HG03521 (cell line): ENCODE results near the gene KLHL29.

Source experiments
- ATAC-seq: cut with Tn5 transposase; IDR thresholded peaks from one replicate; pipeline ENCODE4 v1.9.1; 2021; ENCODE audit warnings: mild to moderate bottlenecking, moderate library complexity; ENCODE audit not compliant: unreplicated experiment

The KLHL29 gene

GRCh38 chr2:23526114-23526513 lies 141.1 kb downstream of the KLHL29 start:
- no peak for ATAC-seq

DNA sequence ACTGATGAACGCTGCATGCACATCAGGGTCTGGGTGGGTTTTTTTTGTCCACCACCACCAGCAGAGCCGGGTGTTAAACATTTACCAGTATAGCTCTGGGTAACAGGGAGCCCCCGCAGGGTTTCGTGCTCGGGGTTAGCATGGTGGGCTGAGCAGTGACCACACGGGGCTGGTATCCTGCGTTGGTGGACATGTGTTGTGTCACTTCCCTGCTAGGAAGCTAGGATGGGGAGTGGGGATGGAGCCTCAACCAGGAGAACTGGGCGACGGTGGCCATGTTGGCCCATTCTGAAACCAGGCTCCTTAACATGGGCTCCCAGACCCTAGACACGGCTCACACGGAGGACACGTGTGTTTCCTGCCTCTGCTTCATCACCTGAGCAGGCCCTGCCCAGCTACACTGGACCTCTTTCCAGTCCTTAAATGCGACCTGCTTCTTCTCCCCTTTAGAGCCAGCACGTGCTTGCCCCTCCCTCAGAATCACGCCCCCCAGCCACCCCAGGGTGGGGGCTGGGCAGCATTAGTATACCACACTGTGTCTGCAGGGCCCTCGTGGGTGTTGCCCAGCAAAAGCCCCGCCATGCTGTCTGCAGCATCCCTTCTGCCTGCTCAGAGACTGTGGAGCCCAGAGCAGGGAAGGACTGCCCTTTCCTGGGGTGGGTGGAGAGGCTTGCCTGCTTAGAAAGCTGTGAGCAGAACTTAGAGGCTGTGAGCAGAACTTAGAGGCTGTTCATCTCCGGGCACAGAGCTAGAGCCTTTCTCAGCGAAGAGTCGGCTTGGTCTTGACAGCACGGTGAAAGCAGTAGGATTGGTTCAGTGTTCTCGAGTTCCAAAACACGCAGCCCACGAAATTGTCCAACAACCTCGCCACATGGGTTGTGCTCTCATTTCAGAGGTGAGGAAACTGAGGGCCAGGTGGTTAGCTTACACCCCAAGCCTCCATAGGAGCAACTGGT lies 142.1 kb downstream of the KLHL29 start:
- ATAC-seq, result no peak

DNA sequence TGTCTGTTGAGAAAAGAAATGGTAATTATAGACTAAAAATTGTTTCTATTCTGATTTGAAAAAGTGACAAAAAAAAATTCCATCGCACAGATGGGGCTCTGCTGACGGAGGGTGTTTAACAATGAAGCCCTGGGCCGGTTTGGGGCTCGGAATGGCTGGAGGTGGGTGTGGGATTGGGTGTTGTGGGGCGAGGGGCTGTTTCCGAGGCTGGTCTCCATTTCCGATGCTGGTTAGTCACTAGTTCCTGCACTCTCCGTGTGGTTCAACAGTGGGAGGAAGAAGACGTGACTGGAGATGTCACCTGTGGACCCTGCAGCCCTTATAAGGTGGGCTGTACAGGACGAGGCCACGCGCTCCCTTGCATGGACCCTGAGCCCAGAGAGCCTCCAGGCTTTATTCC lies 143.2 kb downstream of the KLHL29 start:
- no peak for ATAC-seq

DNA sequence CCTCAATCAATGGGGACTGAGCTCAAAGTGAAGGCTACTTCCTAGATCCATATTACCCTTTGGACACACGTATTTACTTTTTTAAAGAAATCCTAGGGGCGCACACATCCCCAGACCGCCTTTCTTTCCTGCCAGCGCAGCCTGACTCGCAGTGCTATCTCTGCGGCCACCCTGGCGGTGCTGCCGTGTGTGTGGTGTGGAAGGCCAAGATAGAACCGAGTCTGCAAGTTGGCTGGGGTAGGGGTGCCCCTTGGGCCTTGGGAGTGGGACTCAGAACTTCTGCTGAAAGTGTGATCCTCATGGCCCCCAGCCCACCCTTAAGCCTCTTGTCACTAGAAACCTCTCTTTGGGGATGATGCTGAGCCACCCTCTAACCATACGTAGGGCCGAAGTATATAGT lies 143.7 kb downstream of the KLHL29 start:
- no peak for ATAC-seq

GRCh38 chr2:23529659-23530058 lies 144.7 kb downstream of the KLHL29 start:
- ATAC-seq, result no peak

DNA sequence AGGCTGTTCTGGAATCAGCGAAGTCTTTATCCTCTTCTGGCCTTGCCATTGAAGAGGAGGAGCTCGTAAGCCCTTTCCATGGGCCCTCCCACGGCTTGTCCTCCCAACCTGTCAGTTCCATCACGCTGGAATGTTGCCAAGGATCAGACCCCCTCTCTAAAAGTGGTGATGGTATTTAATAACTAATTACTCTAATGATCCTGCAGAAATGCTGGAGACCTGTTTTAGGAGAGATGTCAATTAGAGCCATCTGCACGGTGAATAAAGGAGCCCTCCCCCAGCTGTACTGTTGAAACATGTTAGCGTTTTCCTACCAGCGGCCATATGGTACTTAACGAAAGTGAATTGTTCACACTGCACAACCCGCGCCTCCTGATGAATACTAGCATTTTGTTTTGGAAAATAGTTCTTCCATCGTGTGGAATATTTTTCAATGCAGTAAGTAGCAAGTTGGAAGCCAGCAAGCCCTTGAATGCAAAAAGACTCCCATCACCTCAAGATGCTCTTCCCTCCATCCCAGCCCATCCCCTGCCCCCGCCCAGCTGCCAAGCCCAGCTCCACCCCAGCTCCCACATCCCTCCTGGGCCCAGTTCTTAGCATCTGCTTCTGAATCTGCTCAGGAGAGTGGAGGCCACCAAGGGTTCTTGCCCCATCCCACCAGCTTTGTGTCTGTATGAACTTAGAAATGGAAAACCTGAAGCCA lies 145.4 kb downstream of the KLHL29 start:
- ATAC-seq, result no peak

- no peak for ATAC-seq
These were observed 145.9 kb downstream of the KLHL29 start for GRCh38 chr2:23530909-23531276.

- ATAC-seq, result no peak
These were observed 146.3 kb downstream of the KLHL29 start for GRCh38 chr2:23531280-23531679.

- no peak for ATAC-seq
These were observed 146.9 kb downstream of the KLHL29 start for GRCh38 chr2:23531881-23532280.

GRCh38 chr2:23532391-23533337 lies 147.7 kb downstream of the KLHL29 start:
- ATAC-seq, result peak; percentile 62

GRCh38 chr2:23533338-23533695 lies 148.3 kb downstream of the KLHL29 start:
- ATAC-seq, result no peak

GRCh38 chr2:23534771-23535170 lies 149.8 kb downstream of the KLHL29 start:
- no peak for ATAC-seq

DNA sequence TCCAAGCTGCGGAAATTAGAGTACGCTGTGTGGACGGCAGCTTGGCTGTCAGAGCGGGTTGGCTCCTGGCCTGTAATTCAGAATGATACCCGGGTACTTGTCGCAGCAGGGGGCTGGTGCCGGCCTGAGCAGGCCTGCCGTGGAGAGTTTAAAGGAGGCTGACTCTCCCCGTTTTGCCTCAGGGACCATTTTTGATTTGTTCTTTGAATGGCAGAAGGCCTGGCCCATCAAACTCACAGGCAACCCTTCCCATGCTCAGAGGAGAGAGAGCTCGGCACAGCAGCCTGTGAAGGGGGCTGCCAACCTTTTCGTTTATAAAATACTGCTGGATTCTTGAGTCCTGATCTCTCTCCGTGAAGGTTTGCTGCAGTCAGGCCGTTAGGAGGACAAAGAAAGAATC lies 151.3 kb downstream of the KLHL29 start:
- ATAC-seq, result no peak

DNA sequence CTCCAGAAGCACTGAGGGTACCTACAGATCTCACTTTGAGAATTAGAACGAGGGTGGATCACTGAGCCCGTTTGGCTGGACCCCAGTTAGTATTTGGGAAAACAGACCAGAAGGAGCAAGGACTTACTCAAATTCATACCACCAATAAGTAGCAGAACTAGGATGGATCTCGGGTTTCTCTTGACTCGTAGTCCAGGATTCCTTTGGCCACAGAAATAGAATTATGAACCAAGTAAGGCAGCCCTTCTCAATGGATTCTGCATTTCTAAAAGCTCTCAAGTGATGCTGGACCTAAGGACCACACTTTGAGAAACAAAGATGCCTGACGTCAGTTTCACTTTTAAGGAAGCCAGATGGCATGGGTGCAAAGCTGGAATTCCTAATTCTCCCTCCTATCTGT lies 153.0 kb downstream of the KLHL29 start:
- ATAC-seq, result no peak

GRCh38 chr2:23538566-23538965 lies 153.6 kb downstream of the KLHL29 start:
- no peak for ATAC-seq

DNA sequence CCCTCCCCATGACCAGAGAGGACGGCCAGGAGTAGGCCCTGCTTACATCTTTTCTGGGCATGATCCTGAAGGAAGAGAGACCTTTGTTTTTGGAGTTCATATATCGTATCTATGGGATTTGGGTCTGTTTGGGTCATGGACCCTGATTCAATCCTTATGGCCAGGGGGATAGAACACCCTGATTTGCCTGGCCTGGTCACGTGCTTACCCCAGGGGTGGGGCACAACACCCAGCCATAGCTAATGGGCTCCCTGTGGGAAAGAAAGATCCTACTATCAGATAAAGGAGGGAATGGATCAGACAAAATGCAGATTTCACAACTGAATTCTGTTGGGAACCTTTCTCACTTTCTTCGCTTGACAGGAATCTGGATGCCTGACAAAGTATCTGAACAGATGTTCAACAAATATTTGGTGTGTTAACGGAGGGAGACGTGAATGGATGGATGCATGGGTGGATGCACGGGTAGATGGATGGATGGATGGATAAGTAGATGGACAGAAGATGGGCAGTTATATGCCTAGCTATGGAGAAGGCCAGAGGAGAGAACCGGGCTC lies 155.9 kb downstream of the KLHL29 start:
- ATAC-seq, result no peak

DNA sequence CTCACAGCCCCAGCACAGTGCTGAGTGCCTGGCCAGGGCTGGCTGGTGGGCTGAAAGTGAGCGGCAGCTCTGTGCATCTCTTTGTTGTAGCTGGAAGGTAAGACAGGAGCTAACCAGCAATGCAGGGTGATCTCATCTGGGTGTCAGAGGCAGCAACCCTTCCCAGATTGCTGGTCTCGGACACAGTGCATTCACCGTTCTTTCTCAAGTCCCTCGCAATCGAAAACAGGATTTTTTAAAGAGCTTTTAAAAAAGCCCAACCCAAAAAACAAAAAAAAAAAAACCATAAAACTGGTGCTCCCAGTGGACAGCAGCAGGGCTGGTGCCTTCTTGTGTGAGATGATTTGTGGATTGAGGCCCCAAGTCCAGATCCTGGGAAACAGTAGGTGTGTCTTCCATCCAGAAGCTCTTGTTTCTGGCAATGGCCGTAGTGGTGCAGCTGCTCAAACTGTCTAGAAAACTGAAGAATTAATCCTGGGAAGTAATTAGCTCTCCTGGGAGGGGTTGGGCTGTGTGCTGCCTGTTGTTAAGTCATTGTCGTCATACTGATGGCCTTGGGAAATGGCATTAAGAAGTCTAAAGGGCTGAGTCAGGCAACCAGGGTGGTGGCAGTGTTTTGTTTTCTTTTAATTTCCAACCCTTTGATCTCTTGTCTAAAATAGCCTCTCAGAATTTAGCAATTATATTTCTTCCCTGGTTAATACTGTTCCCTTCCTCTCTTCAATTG lies 156.7 kb downstream of the KLHL29 start:
- ATAC-seq, result no peak

- no peak for ATAC-seq
These were observed 157.3 kb downstream of the KLHL29 start for GRCh38 chr2:23542230-23542789.

GRCh38 chr2:23543302-23543701 lies 158.3 kb downstream of the KLHL29 start:
- no peak for ATAC-seq

DNA sequence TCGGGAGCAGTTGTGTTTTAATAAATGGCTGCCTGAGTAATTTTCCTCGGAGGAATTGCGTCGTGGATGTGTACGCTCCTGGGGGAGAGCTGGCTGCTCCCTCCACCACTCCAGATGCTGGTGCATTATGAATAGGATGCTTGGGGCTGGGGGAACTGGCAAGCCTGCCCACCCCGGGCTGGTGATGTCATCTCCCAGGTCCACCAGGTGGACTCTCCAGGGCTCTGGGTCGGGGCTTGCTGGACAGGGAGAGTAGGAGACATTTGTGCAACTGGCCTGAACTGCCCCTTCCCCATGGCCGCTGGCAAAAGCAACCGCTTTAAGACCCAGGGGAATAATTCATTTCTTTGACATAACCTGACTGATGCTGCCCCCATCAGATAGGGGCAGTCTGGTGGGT lies 158.7 kb downstream of the KLHL29 start:
- no peak for ATAC-seq
